ENCODE data around the gene ITSN1.
A peak's percentile ranks its signal among the peaks of the same experiment; 100 is the strongest.
"Not testable (repeated sequence)": the region's sequence is repeated elsewhere in the genome, so short reads cannot be mapped to it uniquely, and the experiment has no call there.

Gene ITSN1

GRCh38 chr21:33642027-33642895 lies at the start of gene ITSN1:
Gene ITSN1, plus strand, starts transcription at chr21:33642501. Its CDS starts 76,328 bp downstream, at chr21:33718829.
- DNase-seq, result peak; percentile 96

GRCh38 chr21:33598051-33598450 lies 44.2 kb upstream of the ITSN1 start:
- DNase-seq, result no peak

- no peak for DNase-seq
These were observed 33.7 kb upstream of the ITSN1 start for GRCh38 chr21:33608559-33608958.

GRCh38 chr21:33611006-33611744 lies 31.1 kb upstream of the ITSN1 start:
- DNase-seq, result no peak

GRCh38 chr21:33617565-33617964 lies 24.7 kb upstream of the ITSN1 start:
- DNase-seq, result not testable (repeated sequence)

- DNase-seq, result no peak
These were observed 23.9 kb upstream of the ITSN1 start for GRCh38 chr21:33618407-33618806.

GRCh38 chr21:33619726-33620125 lies 22.6 kb upstream of the ITSN1 start:
- no peak for DNase-seq

GRCh38 chr21:33622253-33622652 lies 20.0 kb upstream of the ITSN1 start:
- no peak for DNase-seq

GRCh38 chr21:33626151-33626550 lies 16.1 kb upstream of the ITSN1 start:
- DNase-seq, result not testable (repeated sequence)

GRCh38 chr21:33634254-33634653 lies 8.0 kb upstream of the ITSN1 start:
- no peak for DNase-seq

GRCh38 chr21:33640697-33641351 lies 1.5 kb upstream of the ITSN1 start:
- DNase-seq, result no peak

- DNase-seq, result peak; percentile 95
These were observed 812 bp upstream of the ITSN1 start, which contains the start of gene CRYZL1 for GRCh38 chr21:33641352-33642026. Gene CRYZL1, minus strand, starts transcription at chr21:33641741. Its CDS starts 10,190 bp downstream, at chr21:33631551.

GRCh38 chr21:33642896-33643657 lies 776 bp downstream of the ITSN1 start:
- DNase-seq, result no peak

GRCh38 chr21:33643658-33644311 lies 1.5 kb downstream of the ITSN1 start:
- no peak for DNase-seq

GRCh38 chr21:33644383-33645074 lies 2.2 kb downstream of the ITSN1 start:
- DNase-seq, result no peak

- no peak for DNase-seq
These were observed 3.4 kb downstream of the ITSN1 start for GRCh38 chr21:33645730-33646129.

GRCh38 chr21:33647587-33647986 lies 5.3 kb downstream of the ITSN1 start:
- DNase-seq, result no peak

- DNase-seq, result no peak
These were observed 6.3 kb downstream of the ITSN1 start for GRCh38 chr21:33648555-33648954.

- no peak for DNase-seq
These were observed 7.9 kb downstream of the ITSN1 start for GRCh38 chr21:33650230-33650629.

- DNase-seq, result no peak
These were observed 8.7 kb downstream of the ITSN1 start for GRCh38 chr21:33650929-33651509.

Data from SIG-M5 (cell line).